HG03159 (cell line): Measurements from ENCODE around the gene DYNLT5.
A peak's percentile ranks its signal among the peaks of the same experiment; 100 is the strongest.
"Not testable (repeated sequence)": the region's sequence is repeated elsewhere in the genome, so short reads cannot be mapped to it uniquely, and the experiment has no call there.

Source experiments
- ATAC-seq: cut with Tn5 transposase; IDR thresholded peaks from one replicate; pipeline ENCODE4 v1.9.1; 2021; ENCODE audit warnings: mild to moderate bottlenecking, moderate library complexity; ENCODE audit not compliant: unreplicated experiment

Gene DYNLT5

DNA sequence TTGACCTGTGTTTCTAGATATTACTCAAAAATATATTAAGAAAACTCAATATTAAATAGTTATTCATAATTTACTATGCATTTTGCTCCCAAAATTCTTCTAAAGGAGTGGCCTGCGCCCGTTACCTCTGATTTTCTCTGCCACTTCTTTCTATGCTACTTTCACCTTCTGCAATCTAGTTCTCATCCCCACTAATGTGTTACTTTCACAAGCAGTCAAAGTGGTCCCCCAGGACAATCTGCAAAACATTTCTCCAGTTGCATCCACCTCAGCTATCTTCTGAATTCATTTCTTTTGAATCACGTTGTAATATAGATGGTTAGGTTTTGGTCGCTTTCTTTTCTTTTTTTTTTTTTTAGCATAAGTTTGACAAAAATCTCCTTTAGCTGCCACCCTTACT is 35.4 kb downstream of the DYNLT5 start:
- ATAC-seq: no peak

DNA sequence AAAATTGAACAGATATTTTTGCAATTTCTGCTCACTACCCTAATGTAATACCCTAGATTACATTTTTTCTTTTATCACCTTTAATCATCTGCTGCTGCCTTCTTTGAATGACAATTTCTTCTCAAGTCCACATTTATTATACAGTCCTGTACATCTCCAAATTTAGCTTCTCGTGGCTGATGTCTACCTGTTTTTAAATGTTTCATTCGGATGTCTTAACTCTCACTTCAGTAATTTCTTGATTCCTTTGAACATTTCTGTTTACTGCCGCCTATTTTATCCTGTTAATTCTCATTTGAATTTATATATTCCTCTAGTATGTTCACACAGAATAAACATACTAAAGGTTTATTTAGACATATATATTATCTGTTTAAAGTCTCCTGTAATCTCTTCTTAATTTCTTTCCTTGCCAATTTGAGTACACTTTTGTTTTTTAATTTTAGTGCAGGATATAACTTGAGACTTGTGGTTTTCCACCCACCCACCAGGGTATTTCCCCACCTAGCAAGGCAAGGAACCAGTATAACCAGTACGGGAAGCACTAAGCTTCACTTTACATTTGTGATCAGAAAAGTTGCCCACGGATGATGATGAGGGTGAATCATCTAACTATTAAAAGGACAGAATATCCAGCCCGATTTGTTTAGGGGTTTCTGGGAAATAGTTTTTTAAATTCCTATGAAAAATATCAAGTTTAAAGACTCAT is 36.1 kb downstream of the DYNLT5 start:
- peak; percentile 70 for ATAC-seq

DNA sequence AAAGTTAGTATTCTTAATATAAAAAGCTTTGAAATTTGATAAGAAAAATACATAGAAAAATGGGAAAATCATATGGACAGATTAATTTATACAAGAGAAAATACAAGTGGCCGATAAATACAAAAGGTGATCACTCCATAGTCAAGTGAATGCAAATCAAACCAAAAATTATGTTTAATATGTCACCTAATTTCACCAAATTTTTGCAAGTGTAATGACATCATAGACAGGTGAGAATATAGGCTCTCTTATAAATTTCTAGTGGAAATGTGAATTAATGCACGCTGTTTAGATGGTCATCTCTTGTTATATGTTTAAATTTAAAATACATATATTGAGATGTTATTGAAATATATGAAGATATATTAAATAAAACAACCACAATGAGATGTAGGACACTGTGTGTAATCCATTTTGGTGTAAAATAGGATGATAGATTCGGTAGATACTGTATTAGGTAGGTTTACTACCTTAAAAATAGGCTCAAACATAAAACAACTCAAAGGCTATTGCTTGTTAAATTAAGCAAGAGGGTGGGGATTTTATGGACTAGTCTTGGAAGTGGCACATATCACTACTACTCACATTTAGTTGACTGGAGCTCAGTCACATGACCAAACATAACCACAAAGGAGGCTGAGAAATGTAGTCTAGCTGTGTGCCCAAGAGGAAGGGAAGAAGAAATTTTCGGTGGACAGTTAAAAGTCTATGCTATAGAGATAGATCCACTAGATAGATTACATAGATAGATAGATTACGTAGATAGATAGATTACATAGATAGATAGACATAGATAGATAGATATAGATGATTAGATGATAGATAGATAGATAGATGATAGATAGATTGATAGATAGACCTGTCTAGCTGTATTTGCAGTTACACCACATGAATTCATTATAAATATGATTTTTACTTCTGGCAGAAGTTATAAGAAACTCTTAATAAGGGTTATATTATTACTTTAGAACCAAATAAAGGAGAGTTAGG is 39.7 kb downstream of the DYNLT5 start:
- no peak for ATAC-seq

DNA sequence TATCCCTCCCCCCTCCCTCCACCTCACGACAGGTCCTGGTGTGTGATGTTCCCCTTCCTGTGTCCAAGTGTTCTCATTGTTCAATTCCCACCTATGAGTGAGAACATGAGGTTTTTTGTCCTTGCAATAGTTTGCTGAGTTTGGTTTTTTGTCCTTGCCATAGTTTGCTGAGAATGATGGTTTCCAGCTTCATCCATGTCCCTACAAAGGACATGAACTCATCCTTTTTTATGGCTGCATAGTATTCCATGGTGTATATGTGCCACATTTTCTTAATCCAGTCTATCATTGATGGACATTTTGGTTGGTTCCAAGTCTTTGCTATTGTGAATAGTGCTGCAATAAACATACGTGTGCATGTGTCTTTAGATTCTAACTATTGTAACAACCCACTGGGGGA is 43.6 kb downstream of the DYNLT5 start:
- not testable (repeated sequence) for ATAC-seq

DNA sequence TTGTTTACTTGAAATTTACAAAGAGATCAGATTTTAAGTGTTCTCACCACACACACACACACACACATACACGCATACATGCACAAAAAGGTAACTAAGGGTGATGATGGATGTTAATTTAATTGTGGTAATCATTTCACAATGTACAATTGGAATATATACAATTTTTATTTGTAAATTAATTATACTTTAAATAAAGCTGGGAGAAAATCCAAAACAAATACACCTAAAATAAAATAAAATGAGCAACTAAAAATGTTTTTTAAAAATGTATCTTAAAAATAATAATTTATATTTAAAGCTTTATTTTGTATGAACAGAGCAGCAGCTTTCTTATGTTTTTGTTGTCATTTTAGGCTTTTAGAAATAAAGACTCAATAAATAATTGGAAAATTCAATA is 57.0 kb downstream of the DYNLT5 start:
- no peak for ATAC-seq

DNA sequence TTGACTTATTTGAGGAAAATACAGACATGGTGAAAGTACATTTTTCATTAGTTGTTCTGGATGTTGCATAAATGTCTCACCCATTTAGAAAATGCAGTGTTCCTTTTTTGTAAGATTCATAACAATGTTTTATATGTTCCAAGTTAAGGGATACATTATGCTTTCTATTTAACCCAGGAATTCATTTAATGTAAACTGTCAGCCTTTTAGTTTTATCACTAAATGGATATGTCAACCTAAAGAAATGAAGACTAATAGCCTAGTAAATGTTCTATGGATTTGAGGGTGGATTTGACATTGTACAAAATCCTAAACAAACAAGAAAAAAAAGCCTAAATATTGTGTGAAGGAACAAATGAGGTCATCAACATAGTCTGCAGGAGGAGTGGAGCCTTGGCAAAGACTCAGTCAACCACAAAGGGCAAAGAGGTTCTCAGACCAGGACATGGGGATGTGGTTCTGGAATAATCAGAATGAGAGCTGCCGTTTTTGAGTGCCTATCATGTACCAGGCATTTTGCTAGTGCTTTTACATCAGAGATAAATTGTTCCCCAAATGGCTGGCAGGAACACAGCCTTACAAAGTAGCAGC is 57.6 kb downstream of the DYNLT5 start:
- no peak for ATAC-seq

DNA sequence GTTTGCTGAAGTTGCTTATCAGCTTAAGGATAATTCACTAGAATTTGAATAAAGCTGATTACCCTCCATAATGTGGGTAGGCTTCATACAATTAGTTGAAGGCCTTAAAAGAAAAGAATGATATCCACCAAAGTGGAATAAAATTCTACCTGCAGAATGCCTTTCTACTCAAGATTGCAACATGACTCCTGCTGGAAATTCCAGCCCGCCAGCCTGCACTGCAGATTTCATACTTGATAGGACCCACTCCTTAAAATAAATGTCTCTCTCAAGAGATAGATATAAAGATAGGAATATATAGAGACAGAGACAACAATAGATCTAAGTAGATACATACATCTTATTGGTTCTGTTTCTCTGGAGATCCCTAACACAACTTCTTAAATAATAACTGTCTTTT is 72.5 kb downstream of the DYNLT5 start:
- no peak for ATAC-seq
